Neural cell (in vitro differentiated cells): ENCODE measurements around the gene DMC1. TPM values are rescaled to one million over a fixed set of nuclear protein-coding genes. Genes with fewer than 3 reads are reported as not detected.

Experiments
- H2AFZ ChIP-seq: fragments of 200-600, 300-800 bp; sonication (generic), shearing (Covaris generic); 2 replicates; pipeline ENCODE4 v1.6.0; 2014; ENCODE audit warnings: low read depth, mild to moderate bottlenecking, antibody characterized with exemption, low read length, moderate library complexity
- H3F3A ChIP-seq: fragments of 200-600 bp; shearing (Covaris generic); 2 replicates; pipeline ENCODE4 v1.6.1; 2016; ENCODE audit warnings: mild to moderate bottlenecking, moderate library complexity, mixed read lengths, antibody characterized with exemption, low read length; ENCODE audit not compliant: insufficient read depth, poor library complexity, severe bottlenecking
- H3K27ac ChIP-seq: fragments of 200-600, 300-800 bp; sonication (generic), shearing (Covaris generic); 2 replicates; pipeline ENCODE4 v1.5.1; 2014; ENCODE audit warnings: mild to moderate bottlenecking, low read length, moderate library complexity
- H3K27me3 ChIP-seq: fragments of 300-800, 200-600 bp; sonication (generic), shearing (Covaris generic); 2 replicates; pipeline ENCODE4 v1.6.0; 2014; ENCODE audit warnings: mild to moderate bottlenecking, low read depth, low read length, moderate library complexity; ENCODE audit not compliant: insufficient read depth
- H3K36me3 ChIP-seq: fragments of 300-800, 200-600 bp; sonication (generic), shearing (Covaris generic); 2 replicates; pipeline ENCODE4 v1.5.1; 2014; ENCODE audit warnings: mild to moderate bottlenecking, antibody characterized with exemption, low read length, moderate library complexity; ENCODE audit not compliant: insufficient read depth
- H3K4me2 ChIP-seq: fragments of 300-800, 200-600 bp; sonication (generic), shearing (Covaris generic); 2 replicates; pipeline ENCODE4 v1.6.0; 2014; ENCODE audit warnings: mild to moderate bottlenecking, low read length
- H3K4me3 ChIP-seq: fragments of 300-800, 200-600 bp; sonication (generic), shearing (Covaris generic); 2 replicates; pipeline ENCODE4 v1.5.1; 2014; ENCODE audit warnings: mild to moderate bottlenecking, low read length, moderate library complexity
- H3K79me2 ChIP-seq: fragments of 200-600 bp; shearing (Covaris generic); replicated peaks from 2 replicates; pipeline ENCODE4 v1.6.0; 2014; ENCODE audit warnings: mild to moderate bottlenecking, low read length, moderate library complexity; ENCODE audit not compliant: insufficient read depth
- H3K9ac ChIP-seq: fragments of 300-800, 200-600 bp; sonication (generic), shearing (Covaris generic); 2 replicates; pipeline ENCODE4 v1.6.1; 2016; ENCODE audit warnings: mild to moderate bottlenecking, low read length, mixed read lengths
- H3K9me2 ChIP-seq: fragments of 200-600 bp; shearing (Covaris generic); 2 replicates; pipeline ENCODE4 v1.6.1; 2016; ENCODE audit warnings: mild to moderate bottlenecking, low read length, mixed read lengths; ENCODE audit not compliant: insufficient read depth
- H3K9me3 ChIP-seq: fragments of 200-600, 300-800 bp; sonication (generic), shearing (Covaris generic); 2 replicates; pipeline ENCODE4 v1.6.1; 2016; ENCODE audit warnings: mild to moderate bottlenecking, mixed run types, low read length, moderate library complexity, mixed read lengths
- H4K20me1 ChIP-seq: fragments of 200-600 bp; shearing (Covaris generic); 2 replicates; pipeline ENCODE4 v1.6.1; 2016; ENCODE audit warnings: mild to moderate bottlenecking, mixed run types; ENCODE audit not compliant: insufficient read depth
- CTCF ChIP-seq: fragments of 450-650 bp; IDR thresholded peaks from 2 replicates; pipeline ENCODE4 v1.5.1; 2014; ENCODE audit warnings: antibody characterized with exemption, mild to moderate bottlenecking, moderate library complexity; ENCODE audit not compliant: poor library complexity, severe bottlenecking
- EP300 ChIP-seq: fragments of 450-650 bp; conservative IDR thresholded peaks from 2 replicates; pipeline ENCODE4 v1.6.1; 2014; ENCODE audit warnings: antibody characterized with exemption, mild to moderate bottlenecking, moderate library complexity; ENCODE audit not compliant: poor library complexity, severe bottlenecking
- EZH2 ChIP-seq: fragments of 200-600, 300-800 bp; shearing (Covaris generic), sonication (generic); IDR thresholded peaks from 2 replicates; pipeline ENCODE4 v1.6.1; 2014; ENCODE audit warnings: antibody characterized with exemption, low read length, borderline replicate concordance, mild to moderate bottlenecking; ENCODE audit not compliant: insufficient read depth, poor library complexity, severe bottlenecking
- MXI1 ChIP-seq: fragments of 450-650 bp; conservative IDR thresholded peaks from 2 replicates; pipeline ENCODE4 v1.6.1; 2014; ENCODE audit warnings: antibody characterized with exemption, mild to moderate bottlenecking; ENCODE audit not compliant: poor library complexity, severe bottlenecking
- POLR2AphosphoS5 ChIP-seq: IDR thresholded peaks from 2 replicates; pipeline ENCODE4 v1.6.1; 2012
- RAD21 ChIP-seq: fragments of 450-650 bp; conservative IDR thresholded peaks from 2 replicates; pipeline ENCODE4 v1.6.1; 2014; ENCODE audit warnings: antibody characterized with exemption, mild to moderate bottlenecking, moderate library complexity
- SMC3 ChIP-seq: fragments of 450-650 bp; conservative IDR thresholded peaks from 2 replicates; pipeline ENCODE4 v1.6.1; 2014; ENCODE audit warnings: antibody characterized with exemption, mild to moderate bottlenecking, moderate library complexity; ENCODE audit not compliant: poor library complexity
- TAF1 ChIP-seq: IDR thresholded peaks from 2 replicates; pipeline ENCODE4 v1.6.1; 2012; ENCODE audit warnings: low read depth
- polyA plus RNA-seq: library from polyadenylated mRNA; depleted of rRNA; stranded (reverse); fragments of >200 nt; gene quantifications from 2 replicates; pipeline ENCODE4 v1.2.3, GENCODE V29; 2014
- TF ChIP-seq, protein P1 (sequence below): IDR thresholded peaks from 2 replicates; pipeline ENCODE4 v1.6.1; 2012; ENCODE audit warnings: borderline replicate concordance

Gene DMC1
- polyA plus RNA-seq, 1 donor from 2014 or later: not detected

GRCh38 chr22:38570779-38571364 is 889 bp upstream of the DMC1 start:
- no peaks in the 10 kb centered on the region for H3K9me2 ChIP-seq
- no peaks in the 10 kb centered on the region for H4K20me1 ChIP-seq
- H3F3A ChIP-seq: no peaks in the 10 kb centered on the region
- peak overlapping the region; percentile 64 for H3K4me3 ChIP-seq
- no peaks in the 10 kb centered on the region for H3K9me3 ChIP-seq
- no peak overlapping the region for H3K27ac ChIP-seq
- no peaks in the 10 kb centered on the region for H3K36me3 ChIP-seq
- H3K9ac ChIP-seq: peak overlapping the region; percentile 43
- H3K27me3 ChIP-seq: no peaks in the 10 kb centered on the region
- no peak for TF ChIP-seq TAF1
- TF ChIP-seq SMC3: peak; percentile 28
- no peak for TF ChIP-seq EZH2
- no peak for TF ChIP-seq EP300
- no peak for TF ChIP-seq MXI1
- TF ChIP-seq RAD21: peak; percentile 36
- TF ChIP-seq, protein P1, sequence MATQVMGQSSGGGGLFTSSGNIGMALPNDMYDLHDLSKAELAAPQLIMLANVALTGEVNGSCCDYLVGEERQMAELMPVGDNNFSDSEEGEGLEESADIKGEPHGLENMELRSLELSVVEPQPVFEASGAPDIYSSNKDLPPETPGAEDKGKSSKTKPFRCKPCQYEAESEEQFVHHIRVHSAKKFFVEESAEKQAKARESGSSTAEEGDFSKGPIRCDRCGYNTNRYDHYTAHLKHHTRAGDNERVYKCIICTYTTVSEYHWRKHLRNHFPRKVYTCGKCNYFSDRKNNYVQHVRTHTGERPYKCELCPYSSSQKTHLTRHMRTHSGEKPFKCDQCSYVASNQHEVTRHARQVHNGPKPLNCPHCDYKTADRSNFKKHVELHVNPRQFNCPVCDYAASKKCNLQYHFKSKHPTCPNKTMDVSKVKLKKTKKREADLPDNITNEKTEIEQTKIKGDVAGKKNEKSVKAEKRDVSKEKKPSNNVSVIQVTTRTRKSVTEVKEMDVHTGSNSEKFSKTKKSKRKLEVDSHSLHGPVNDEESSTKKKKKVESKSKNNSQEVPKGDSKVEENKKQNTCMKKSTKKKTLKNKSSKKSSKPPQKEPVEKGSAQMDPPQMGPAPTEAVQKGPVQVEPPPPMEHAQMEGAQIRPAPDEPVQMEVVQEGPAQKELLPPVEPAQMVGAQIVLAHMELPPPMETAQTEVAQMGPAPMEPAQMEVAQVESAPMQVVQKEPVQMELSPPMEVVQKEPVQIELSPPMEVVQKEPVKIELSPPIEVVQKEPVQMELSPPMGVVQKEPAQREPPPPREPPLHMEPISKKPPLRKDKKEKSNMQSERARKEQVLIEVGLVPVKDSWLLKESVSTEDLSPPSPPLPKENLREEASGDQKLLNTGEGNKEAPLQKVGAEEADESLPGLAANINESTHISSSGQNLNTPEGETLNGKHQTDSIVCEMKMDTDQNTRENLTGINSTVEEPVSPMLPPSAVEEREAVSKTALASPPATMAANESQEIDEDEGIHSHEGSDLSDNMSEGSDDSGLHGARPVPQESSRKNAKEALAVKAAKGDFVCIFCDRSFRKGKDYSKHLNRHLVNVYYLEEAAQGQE: no peak
- no peak for TF ChIP-seq CTCF
- no peak for TF ChIP-seq POLR2AphosphoS5
- peak overlapping the region; percentile 5 for H3K4me2 ChIP-seq
- no peak overlapping the region for H2AFZ ChIP-seq
- no peaks in the 10 kb centered on the region for H3K79me2 ChIP-seq

GRCh38 chr22:38569181-38569971 is 607 bp downstream of the DMC1 start:
- Histone ChIP-seq H3K4me2 (no peak overlapping the region), H3F3A (no peaks in the 10 kb centered on the region), H3K27me3 (no peaks in the 10 kb centered on the region), H3K79me2 (no peaks in the 10 kb centered on the region), H3K9me2 (no peaks in the 10 kb centered on the region), H3K4me3 (peak overlapping the region; percentile 64), H2AFZ (no peak overlapping the region), H4K20me1 (no peaks in the 10 kb centered on the region), H3K27ac (no peak overlapping the region), H3K9me3 (no peaks in the 10 kb centered on the region), H3K9ac (no peak overlapping the region), H3K36me3 (no peaks in the 10 kb centered on the region)
- TF ChIP-seq RAD21 (no peak), TAF1 (no peak), EP300 (no peak), POLR2AphosphoS5 (no peak), MXI1 (no peak), SMC3 (no peak), EZH2 (no peak), CTCF (no peak)
- TF ChIP-seq, protein P1: no peak
